Measurements from ENCODE around the gene TRIM63. TPM values are rescaled to one million over a fixed set of nuclear protein-coding genes. Genes with fewer than 3 reads are reported as not detected.

Gene TRIM63
- total and polyA plus RNA-seq, 2 of the 13 experiments (the other 11 are each of a cell fraction or from before 2014, with no cell fraction given): not detected

- TF ChIP-seq ZNF18 (CRISPR knock-in tag; IDR thresholded peaks at IDR 0.05; ENCODE audit: insufficient replicate concordance): no peak
- peak; percentile 34; the same call in 1 of the 2 replicates for TF ChIP-seq ARNT2 (CRISPR knock-in tag; IDR thresholded peaks at IDR 0.05; ENCODE audit: low read depth)
- no peak for TF ChIP-seq HBP1 (CRISPR knock-in tag; IDR thresholded peaks at IDR 0.05; ENCODE audit: low read depth)
- TF ChIP-seq STAT6 (CRISPR knock-in tag; IDR thresholded peaks at IDR 0.05; ENCODE audit: borderline replicate concordance): no peak
- TF ChIP-seq MYC (CRISPR knock-in tag; IDR thresholded peaks at IDR 0.05; ENCODE audit: borderline replicate concordance): peak; percentile 6; the same call in 1 of the 2 replicates
- no peak for TF ChIP-seq NONO (IDR thresholded peaks at IDR 0.05)
- no peak for TF ChIP-seq NONO (CRISPR knock-in tag; conservative IDR thresholded peaks at IDR 0.05)
- no peak for TF ChIP-seq ZNF292 (CRISPR knock-in tag; IDR thresholded peaks at IDR 0.05; ENCODE audit: borderline replicate concordance, low read depth)
- no peak for TF ChIP-seq ZNF33A (CRISPR knock-in tag; IDR thresholded peaks at IDR 0.05; ENCODE audit: borderline replicate concordance)
- no peak for TF ChIP-seq ZNF780A (CRISPR knock-in tag; IDR thresholded peaks at IDR 0.05)
- 0 out of 2 replicates have a peak, but pooled peaks have one; percentile 57 for TF ChIP-seq E2F2 (CRISPR knock-in tag; IDR thresholded peaks at IDR 0.05; ENCODE audit: borderline replicate concordance)
- peak in 1 of 2 experiments; percentile 42; a peak in 1 of 4 replicates for TF ChIP-seq REST (IDR thresholded peaks at IDR 0.05; ENCODE audit: borderline replicate concordance in 1 of 2, low read depth in 1 of 2, low read length in 2 of 2)
- peak; percentile 3; the same call in 1 of the 2 replicates for TF ChIP-seq FOXA3 (CRISPR knock-in tag; IDR thresholded peaks at IDR 0.05)
- TF ChIP-seq HNRNPUL1 (IDR thresholded peaks at IDR 0.05; ENCODE audit: low read depth, low read length): no peak
Measured at GRCh38 chr1:26111530-26112406, 44.3 kb upstream of the TRIM63 start, which contains the start of gene PDIK1L (continued).
